Common myeloid progenitor, CD34-positive (primary cell): ENCODE data around the gene CEP135.

Experiments
- CTCF ChIA-PET: fragments of 350-600 bp; sonication (Branson Sonifier 250); formaldehyde crosslinking; loops from one replicate; lab custom pipeline; 2021; ENCODE audit warnings: antibody characterized with exemption; lab: Charles Lee
- POLR2A ChIA-PET: fragments of 350-600 bp; sonication (Branson Sonifier 250); formaldehyde crosslinking; loops from one replicate; lab custom pipeline; 2021; ENCODE audit warnings: antibody characterized with exemption; lab: Charles Lee
- DNase-seq, 3 donors: peaks; one replicate each; pipeline versions ENCODE4 v3.0.0 to v3.0.0-alpha.2; 2013
- H3K27ac ChIP-seq, 2 experiments: 1 replicate in 1 of 2; 2 replicates in 1 of 2; pipeline ENCODE4 v1.7.0; 2013; ENCODE audit warnings: inconsistent platforms in 2 of 2, low read length in 2 of 2, mild to moderate bottlenecking in 2 of 2, low read depth in 1 of 2, moderate library complexity in 1 of 2; ENCODE audit not compliant: severe bottlenecking in 2 of 2, insufficient read depth in 1 of 2, poor library complexity in 1 of 2
- H3K27me3 ChIP-seq, 5 experiments: replicated peaks in 2 of 5; 1 replicate in 3 of 5; 2 replicates in 2 of 5; pipeline versions ENCODE4 v1.6.1 to v1.7.0; 2013; ENCODE audit warnings: low read length in 4 of 5, mild to moderate bottlenecking in 2 of 5, moderate library complexity in 2 of 5, inconsistent platforms in 1 of 5; ENCODE audit not compliant: insufficient read depth in 5 of 5, control insufficient read depth in 4 of 5
- H3K36me3 ChIP-seq, 4 experiments: 1 replicate in 2 of 4; 2 replicates in 2 of 4; pipeline versions ENCODE4 v1.6.1 to v1.7.0; 2013; ENCODE audit warnings: low read length in 3 of 4, control low read depth in 1 of 4, mild to moderate bottlenecking in 1 of 4; ENCODE audit not compliant: control insufficient read depth in 4 of 4, insufficient read depth in 4 of 4
- H3K4me1 ChIP-seq, 4 experiments: 1 replicate in 3 of 4; 2 replicates in 1 of 4; pipeline versions ENCODE4 v1.6.1 to v1.7.1; 2013; ENCODE audit warnings: low read length in 3 of 4, mild to moderate bottlenecking in 3 of 4, control low read depth in 1 of 4, inconsistent platforms in 1 of 4, moderate library complexity in 1 of 4; ENCODE audit not compliant: control insufficient read depth in 4 of 4, insufficient read depth in 4 of 4; ENCODE audit errors: control extremely low read depth in 1 of 4
- H3K4me3 ChIP-seq, 7 experiments: 1 replicate in 4 of 7; 2 replicates in 3 of 7; pipeline versions ENCODE4 v1.5.1 to v1.7.0; 2013; ENCODE audit warnings: mild to moderate bottlenecking in 7 of 7, low read length in 6 of 7, moderate library complexity in 6 of 7, inconsistent platforms in 2 of 7, low read depth in 2 of 7, control low read depth in 1 of 7; ENCODE audit not compliant: insufficient read depth in 4 of 7, control insufficient read depth in 1 of 7; ENCODE audit errors: extremely low read depth in 1 of 7
- H3K9me3 ChIP-seq, 5 experiments: 1 replicate in 4 of 5; 2 replicates in 1 of 5; pipeline versions ENCODE4 v1.6.1 to v1.7.1; 2013; ENCODE audit warnings: low read length in 4 of 5, mild to moderate bottlenecking in 2 of 5, inconsistent platforms in 1 of 5, low read depth in 1 of 5, moderate library complexity in 1 of 5; ENCODE audit not compliant: control insufficient read depth in 4 of 5, insufficient read depth in 2 of 5; ENCODE audit errors: control extremely low read depth in 1 of 5
- WGBS: methylation state at CpG from one replicate; pipeline ENCODE4 v1.1.5; 2013; ENCODE audit not compliant: insufficient coverage; 5-methylcytosine and 5-hydroxymethylcytosine counted together

The CEP135 gene

DNA sequence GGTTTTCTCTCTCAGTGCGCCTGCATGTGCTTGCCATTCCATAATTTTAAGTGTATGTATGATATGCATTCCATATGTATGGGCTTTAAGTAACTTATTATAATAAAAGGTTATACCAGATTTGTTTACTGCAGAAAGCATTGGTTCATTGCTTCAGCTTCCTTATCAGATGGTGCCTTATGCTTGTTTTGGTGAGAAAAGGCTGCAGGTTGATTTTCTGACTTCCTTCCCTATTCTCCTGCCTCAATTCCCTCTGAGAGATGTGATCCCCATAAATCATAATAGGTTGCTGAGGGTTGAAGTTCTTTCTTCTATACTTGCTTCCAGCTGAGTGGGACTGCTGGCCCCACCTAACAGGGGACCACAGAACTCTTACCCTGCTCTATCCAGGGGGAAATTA, 10.3 kb upstream of the CEP135 start:
- POLR2A ChIA-PET: interaction anchor here (1.7 kb wide), 1 partner anchor 9 kb away, joined by 8 read pairs; the partner anchor contains the start of gene CEP135
- peak; percentile 50 to 97 (median 94) for DNase-seq
- WGBS: no CpG with 5 or more reads among the region's 1 CpG

GRCh38 chr4:55939421-55939820, 9.3 kb upstream of the CEP135 start:
- POLR2A ChIA-PET: interaction anchor here (1.7 kb wide), 1 partner anchor 8 kb away, joined by 8 read pairs; the partner anchor contains the start of gene CEP135
- WGBS: 100% methylated on average over 2 of the region's 2 CpGs
- no peaks in the 10 kb centered on the region for H3K27me3 ChIP-seq
- H3K9me3 ChIP-seq: peaks cover 0 to 21% (median 3%) of the 10 kb centered on the region in 5 experiments
- peaks cover 6 to 24% (median 13%) of the 10 kb centered on the region in 4 experiments for H3K4me1 ChIP-seq
- peaks cover 0 to 10% (median 6%) of the 10 kb centered on the region in 4 experiments for H3K36me3 ChIP-seq
- CTCF ChIA-PET: interaction anchor here (1.1 kb wide), 1 partner anchor 9 kb away, joined by 4 read pairs; the partner anchor contains the start of gene CEP135
- no peak overlapping the region for H3K4me3 ChIP-seq
- no peak for DNase-seq
- no peak overlapping the region for H3K27ac ChIP-seq

More for the DNA sequence above, 10.3 kb upstream of the CEP135 start:
- Histone ChIP-seq H3K27ac (no peak overlapping the region), H3K27me3 (no peaks in the 10 kb centered on the region), H3K4me3 (no peak overlapping the region), H3K36me3 (peaks cover 0 to 10% (median 4%) of the 10 kb centered on the region in 4 experiments), H3K4me1 (peaks cover 6 to 24% (median 13%) of the 10 kb centered on the region in 4 experiments), H3K9me3 (peaks cover 0 to 21% (median 3%) of the 10 kb centered on the region in 5 experiments)
- CTCF ChIA-PET: interaction anchor here (0.6 to 1.1 kb wide), 3 partner anchors 10 to 106 kb away, joined by 3 to 5 read pairs (median 3); partner anchors contain the start of gene CEP135

DNA sequence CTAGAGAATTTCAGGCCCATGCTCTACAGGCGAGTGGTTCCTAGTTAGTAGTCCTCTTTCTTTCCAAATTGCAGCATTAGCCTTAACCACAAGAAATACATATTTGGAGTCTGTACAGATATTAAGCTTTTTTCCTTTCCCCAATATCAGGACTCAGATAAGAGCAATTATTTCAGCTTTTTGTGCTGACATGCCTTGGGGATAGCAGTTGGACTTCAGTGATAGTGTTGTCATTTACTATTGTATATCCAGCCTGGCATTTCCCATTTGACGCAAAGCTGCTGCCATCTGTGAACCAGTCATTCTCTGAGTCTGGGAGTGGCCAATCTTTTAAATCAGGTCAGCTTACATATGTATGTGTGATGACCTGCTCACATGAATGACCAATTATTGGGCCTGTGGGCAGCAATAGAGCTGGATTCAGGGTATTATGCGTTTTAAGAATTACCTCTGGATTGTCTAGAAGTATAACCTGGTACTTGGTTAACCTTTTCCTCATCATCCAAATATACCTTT, 6.8 kb upstream of the CEP135 start:
- POLR2A ChIA-PET: no interaction called here
- H3K9me3 ChIP-seq: peaks cover 0 to 10% (median 3%) of the 10 kb centered on the region in 5 experiments
- DNase-seq: no peak
- H3K4me1 ChIP-seq: peaks cover 11 to 40% (median 21%) of the 10 kb centered on the region in 4 experiments
- no peak overlapping the region for H3K4me3 ChIP-seq
- H3K27ac ChIP-seq: no peak overlapping the region
- H3K36me3 ChIP-seq: peaks cover 0 to 11% (median 7%) of the 10 kb centered on the region in 4 experiments
- 100% methylated on average over 2 of the region's 3 CpGs for WGBS
- no peaks in the 10 kb centered on the region for H3K27me3 ChIP-seq
- CTCF ChIA-PET: interaction anchor here (1.0 to 1.8 kb wide), 3 partner anchors 9 to 54 kb away, joined by 3 to 8 read pairs (median 5); no protein-coding TSS in a partner anchor

- 0% methylated on average over 5 of the region's 6 CpGs for WGBS
- H3K27ac ChIP-seq: peak overlapping the region; percentile 92 to 97
- H3K36me3 ChIP-seq: peaks cover 0 to 7% (median 3%) of the 10 kb centered on the region in 4 experiments
- H3K27me3 ChIP-seq: no peaks in the 10 kb centered on the region
- H3K4me3 ChIP-seq: peak overlapping the region; percentile 37 to 86 (median 81)
- CTCF ChIA-PET: interaction anchor here (0.8 to 3.3 kb wide), 14 partner anchors 9 to 105 kb away, joined by 3 to 20 read pairs (median 7); no protein-coding TSS in a partner anchor
- DNase-seq: peak; percentile 77 to 94 (median 93)
- H3K4me1 ChIP-seq: peaks cover 23 to 47% (median 34%) of the 10 kb centered on the region in 4 experiments
- no peaks in the 10 kb centered on the region for H3K9me3 ChIP-seq
- POLR2A ChIA-PET: interaction anchor here (0.6 to 2.2 kb wide), 4 partner anchors 9 to 1006 kb away, joined by 3 to 8 read pairs (median 4); no protein-coding TSS in a partner anchor
These were observed 1.4 kb upstream of the CEP135 start for GRCh38 chr4:55947254-55947882.

DNA sequence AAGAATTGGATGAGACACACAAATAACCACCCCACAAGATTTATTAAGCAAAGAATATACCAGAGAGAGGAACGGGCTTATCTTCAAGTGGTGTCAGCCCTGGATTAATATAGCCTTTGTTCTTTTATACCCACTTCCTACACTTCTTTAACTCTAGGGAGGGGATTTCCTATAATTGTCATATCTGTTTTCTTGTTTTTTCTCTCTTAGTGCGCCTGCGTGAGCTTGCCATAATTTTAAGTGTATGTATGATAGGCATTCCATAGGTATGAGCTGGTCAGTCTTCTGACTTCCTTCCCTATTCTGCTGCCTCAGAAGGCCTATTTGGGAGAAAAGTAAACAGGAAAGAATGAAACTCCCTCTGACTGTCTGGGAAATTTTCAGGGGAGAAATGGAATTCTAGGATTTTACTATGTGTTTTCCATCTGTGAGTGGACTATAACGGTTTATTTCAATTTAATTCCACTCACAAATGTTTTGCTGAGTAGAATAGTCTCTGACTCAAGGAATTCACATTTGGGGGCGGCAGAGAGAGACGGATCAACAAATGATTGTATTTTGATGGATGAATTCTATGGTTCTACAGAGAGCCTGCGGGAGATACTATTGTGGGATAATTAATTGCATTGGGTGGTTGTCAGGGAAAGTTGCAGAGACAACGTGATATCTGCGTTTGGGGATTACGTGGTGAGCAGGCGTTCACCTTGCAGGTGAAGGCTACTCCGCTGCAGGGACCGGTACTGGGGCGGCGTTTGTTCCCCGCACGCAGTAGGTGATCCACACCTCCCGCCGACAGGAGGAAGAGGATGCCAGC, 626 bp upstream of the CEP135 start:
- Histone ChIP-seq H3K4me3 (peak overlapping the region; percentile 73 to 86 (median 81)), H3K27ac (peak overlapping the region; percentile 92 to 97), H3K27me3 (no peaks in the 10 kb centered on the region), H3K36me3 (peaks cover 4 to 14% (median 6%) of the 10 kb centered on the region in 4 experiments), H3K9me3 (no peaks in the 10 kb centered on the region), H3K4me1 (peaks cover 23 to 47% (median 34%) of the 10 kb centered on the region in 4 experiments)
- under 1% methylated on average over 15 of the region's 19 CpGs for WGBS
- ChIA-PET CTCF (interaction anchor here (0.8 to 3.3 kb wide), 23 partner anchors 8 to 182 kb away, joined by 3 to 20 read pairs (median 5); no protein-coding TSS in a partner anchor), POLR2A (interaction anchor here (0.6 to 2.2 kb wide), 6 partner anchors 10 to 1007 kb away, joined by 3 to 8 read pairs (median 4); a partner anchor contains a TSS)
- DNase-seq: peak; percentile 73 to 92 (median 89)

GRCh38 chr4:55949482-55949802, 697 bp downstream of the CEP135 start:
- peak overlapping the region in 6 of 7 experiments; percentile 73 to 86 (median 82) for H3K4me3 ChIP-seq
- peaks cover 23 to 47% (median 34%) of the 10 kb centered on the region in 4 experiments for H3K4me1 ChIP-seq
- no peak for DNase-seq
- peak overlapping the region; percentile 92 to 97 for H3K27ac ChIP-seq
- no peaks in the 10 kb centered on the region for H3K9me3 ChIP-seq
- ChIA-PET CTCF (interaction anchor here (0.7 to 3.3 kb wide), 12 partner anchors 9 to 180 kb away, joined by 3 to 20 read pairs (median 5); no protein-coding TSS in a partner anchor), POLR2A (no interaction called here)
- WGBS: no CpG with 5 or more reads among the region's 3 CpGs
- H3K36me3 ChIP-seq: peaks cover 4 to 17% (median 12%) of the 10 kb centered on the region in 4 experiments
- no peaks in the 10 kb centered on the region for H3K27me3 ChIP-seq
